ENCODE data around the gene AATF.
A peak's percentile ranks its signal among the peaks of the same experiment; 100 is the strongest.

The AATF gene, protein sequence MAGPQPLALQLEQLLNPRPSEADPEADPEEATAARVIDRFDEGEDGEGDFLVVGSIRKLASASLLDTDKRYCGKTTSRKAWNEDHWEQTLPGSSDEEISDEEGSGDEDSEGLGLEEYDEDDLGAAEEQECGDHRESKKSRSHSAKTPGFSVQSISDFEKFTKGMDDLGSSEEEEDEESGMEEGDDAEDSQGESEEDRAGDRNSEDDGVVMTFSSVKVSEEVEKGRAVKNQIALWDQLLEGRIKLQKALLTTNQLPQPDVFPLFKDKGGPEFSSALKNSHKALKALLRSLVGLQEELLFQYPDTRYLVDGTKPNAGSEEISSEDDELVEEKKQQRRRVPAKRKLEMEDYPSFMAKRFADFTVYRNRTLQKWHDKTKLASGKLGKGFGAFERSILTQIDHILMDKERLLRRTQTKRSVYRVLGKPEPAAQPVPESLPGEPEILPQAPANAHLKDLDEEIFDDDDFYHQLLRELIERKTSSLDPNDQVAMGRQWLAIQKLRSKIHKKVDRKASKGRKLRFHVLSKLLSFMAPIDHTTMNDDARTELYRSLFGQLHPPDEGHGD

DNA sequence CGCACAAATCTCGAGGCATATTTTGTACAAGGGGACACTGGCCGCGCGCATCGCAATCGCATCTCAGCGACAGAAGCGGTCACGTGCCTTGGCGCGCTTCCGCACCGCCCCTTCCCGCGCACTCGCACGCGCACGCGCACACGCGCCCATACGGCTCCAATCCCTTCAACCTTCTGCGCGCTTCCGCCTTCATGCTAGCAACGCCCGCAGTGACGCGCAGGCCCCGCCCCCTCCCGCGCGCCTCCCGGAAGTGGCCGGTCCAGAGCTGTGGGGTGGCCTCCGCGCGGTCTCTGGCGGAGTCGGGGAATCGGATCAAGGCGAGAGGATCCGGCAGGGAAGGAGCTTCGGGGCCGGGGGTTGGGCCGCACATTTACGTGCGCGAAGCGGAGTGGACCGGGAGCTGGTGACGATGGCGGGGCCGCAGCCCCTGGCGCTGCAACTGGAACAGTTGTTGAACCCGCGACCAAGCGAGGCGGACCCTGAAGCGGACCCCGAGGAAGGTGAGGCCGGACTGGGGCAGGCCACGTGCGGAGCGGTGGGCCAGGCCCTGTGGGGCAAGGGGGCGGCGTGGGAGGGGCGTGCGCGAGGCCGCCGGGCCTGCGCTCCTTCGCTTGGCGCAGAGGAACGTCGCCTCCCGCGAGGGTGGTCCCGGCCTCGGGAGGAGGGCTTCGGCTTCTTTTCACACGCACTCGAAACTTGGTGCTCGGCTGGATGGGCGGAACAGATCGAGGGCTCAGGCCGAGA is at the start of gene AATF:
AATF (plus strand) TSS at position 238 of the 744 bp plus-strand sequence; CDS start at position 410, 172 bp downstream.
- peak; percentile 79 to 95 for DNase-seq (ENCODE audit: extremely low read depth in 1 of 2, low read depth in 1 of 2)

GRCh38 chr17:36899250-36900159 is 49.2 kb upstream of the AATF start:
- DNase-seq (ENCODE audit: extremely low read depth in 1 of 2, low read depth in 1 of 2): no peak

DNA sequence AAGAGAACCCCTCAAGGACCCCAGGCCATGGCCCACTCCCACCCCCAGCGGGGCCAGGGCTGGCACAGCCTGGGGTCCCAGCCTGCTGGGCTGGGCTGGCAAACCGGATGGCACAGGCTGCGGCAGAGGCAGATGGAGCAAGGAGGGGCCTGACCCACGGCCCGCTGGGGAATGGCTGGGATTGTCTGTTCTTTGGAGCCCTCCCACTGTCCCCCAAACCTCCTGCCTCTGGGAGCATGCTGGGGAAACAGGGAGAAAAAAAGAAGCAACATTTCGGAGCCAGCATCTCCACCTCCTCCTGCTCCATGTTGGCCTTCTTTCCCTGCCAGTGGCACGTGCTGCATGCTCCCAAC is 48.6 kb upstream of the AATF start:
- DNase-seq (ENCODE audit: extremely low read depth in 1 of 2, low read depth in 1 of 2): no peak

DNA sequence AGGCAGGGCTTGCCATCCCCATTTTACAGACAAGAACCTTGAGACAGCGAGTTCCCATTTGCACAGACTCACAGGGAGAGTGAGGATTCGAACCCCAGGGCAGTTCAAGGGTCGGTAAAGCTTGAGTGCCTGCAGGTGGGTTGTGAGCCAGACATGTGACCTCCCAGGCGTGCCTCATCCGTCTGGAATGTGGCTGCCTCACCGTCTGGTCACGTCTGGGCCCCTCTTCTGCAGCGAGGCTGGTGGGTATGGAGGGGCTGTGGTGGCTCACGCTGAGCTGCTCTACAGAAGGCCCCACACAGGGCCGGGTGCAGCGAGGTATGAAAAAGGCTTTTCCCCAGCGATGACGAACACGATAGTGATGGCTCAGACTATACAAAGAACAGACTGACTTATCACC is 47.2 kb upstream of the AATF start:
- DNase-seq (ENCODE audit: extremely low read depth in 1 of 2, low read depth in 1 of 2): no peak

GRCh38 chr17:36907407-36907806 is 41.3 kb upstream of the AATF start:
- no peak for DNase-seq (ENCODE audit: extremely low read depth in 1 of 2, low read depth in 1 of 2)

- no peak for DNase-seq (ENCODE audit: extremely low read depth in 1 of 2, low read depth in 1 of 2)
Observed at GRCh38 chr17:36910513-36910912, 38.2 kb upstream of the AATF start.

DNA sequence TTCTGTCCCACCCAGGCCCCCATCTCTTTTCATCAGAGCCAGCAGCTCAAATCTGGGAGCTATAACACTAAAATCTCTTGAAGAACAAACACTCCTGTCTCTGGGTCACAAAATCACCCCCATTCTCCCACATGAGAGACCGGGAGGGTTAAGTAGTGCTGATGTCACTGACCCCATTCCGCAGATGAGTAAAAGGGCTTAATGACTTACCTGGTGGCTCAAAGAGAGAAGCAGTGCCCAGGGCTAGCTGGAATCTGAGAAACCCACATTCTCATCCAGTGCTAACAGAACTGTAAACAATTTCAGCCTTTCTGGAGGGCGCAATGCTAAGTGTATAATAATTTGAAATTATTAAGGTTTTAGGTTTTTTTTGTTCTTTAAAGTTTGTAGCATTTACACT is 37.8 kb upstream of the AATF start:
- DNase-seq (ENCODE audit: extremely low read depth in 1 of 2, low read depth in 1 of 2): no peak

- DNase-seq (ENCODE audit: extremely low read depth in 1 of 2, low read depth in 1 of 2): no peak
Observed at GRCh38 chr17:36913132-36913531, 35.6 kb upstream of the AATF start.

GRCh38 chr17:36918211-36918691 is 30.5 kb upstream of the AATF start:
- DNase-seq (ENCODE audit: extremely low read depth in 1 of 2, low read depth in 1 of 2): no peak

DNA sequence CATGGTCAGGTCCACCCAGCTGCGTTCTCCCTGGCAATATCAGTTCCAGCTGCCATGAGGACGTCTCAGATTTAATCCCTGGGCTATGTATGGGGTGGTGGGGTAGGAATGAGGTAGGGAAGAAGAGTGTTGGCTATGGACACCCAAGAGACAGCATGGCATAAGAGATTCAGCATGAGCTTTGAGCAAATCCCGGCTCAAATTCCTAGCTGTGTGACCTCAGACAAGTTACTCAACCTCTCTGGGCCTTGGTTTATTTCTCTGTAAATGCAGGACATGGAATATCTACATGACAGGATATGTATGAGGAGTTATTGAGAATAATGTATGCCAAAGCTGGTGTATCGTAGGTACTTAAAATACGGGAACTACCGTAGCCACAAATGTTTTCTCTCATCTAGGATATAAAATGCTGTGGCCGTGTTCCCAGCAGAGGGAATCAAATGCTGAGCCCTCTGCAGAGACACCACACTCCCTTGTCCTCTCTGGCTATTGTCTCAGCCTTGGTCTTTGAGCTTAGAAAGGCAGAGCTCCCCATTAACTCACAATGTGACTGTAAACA is 29.3 kb upstream of the AATF start:
- DNase-seq (ENCODE audit: extremely low read depth in 1 of 2, low read depth in 1 of 2): no peak

DNA sequence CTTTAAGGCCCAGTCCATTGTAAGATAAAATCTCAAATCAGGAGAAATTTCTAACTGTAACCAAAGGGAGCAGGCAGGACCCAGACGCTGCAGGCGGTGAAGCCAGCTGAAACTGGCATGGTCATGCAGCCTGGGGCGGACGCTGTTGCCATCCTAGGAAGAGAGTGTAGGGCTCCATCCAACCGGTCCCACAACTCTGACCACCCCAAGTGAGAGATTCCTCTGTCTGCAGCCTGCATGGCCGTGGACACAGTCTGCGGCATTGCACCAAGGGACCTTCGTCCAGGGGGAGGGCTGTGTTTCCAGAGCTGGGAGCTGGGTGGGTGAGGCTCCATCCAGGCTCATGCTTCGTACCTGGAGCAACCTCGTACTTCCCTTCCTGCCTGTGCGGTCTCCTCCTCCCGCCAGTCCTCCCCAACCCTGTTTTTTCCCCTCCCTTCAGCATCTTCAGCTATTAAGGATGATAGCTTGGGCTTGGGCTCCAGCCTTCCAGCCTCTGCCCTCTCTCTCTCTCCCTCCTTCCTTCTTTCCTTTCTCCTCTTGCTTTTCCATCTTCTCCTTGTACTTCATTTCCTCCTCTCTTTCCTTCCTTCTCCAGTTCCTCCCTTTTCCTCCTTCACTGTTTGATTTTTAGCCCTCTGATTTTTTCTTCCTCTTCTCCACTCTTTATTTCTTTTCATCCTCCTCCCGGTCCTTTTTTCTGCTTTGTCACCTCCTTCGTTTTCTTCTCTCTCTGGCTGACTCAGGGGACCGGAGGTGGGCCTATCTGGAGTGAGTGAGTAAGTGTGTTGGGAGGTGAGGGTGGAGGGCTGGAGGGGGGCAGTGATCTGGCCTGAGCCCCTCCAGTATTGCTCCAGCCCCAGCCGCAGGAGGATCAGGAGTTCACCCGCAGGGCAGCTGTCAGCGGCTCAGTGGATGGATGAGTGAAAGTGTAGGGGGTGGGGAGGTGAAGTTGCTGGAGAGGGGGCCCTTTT is 28.4 kb upstream of the AATF start:
- no peak for DNase-seq (ENCODE audit: extremely low read depth in 1 of 2, low read depth in 1 of 2)

DNA sequence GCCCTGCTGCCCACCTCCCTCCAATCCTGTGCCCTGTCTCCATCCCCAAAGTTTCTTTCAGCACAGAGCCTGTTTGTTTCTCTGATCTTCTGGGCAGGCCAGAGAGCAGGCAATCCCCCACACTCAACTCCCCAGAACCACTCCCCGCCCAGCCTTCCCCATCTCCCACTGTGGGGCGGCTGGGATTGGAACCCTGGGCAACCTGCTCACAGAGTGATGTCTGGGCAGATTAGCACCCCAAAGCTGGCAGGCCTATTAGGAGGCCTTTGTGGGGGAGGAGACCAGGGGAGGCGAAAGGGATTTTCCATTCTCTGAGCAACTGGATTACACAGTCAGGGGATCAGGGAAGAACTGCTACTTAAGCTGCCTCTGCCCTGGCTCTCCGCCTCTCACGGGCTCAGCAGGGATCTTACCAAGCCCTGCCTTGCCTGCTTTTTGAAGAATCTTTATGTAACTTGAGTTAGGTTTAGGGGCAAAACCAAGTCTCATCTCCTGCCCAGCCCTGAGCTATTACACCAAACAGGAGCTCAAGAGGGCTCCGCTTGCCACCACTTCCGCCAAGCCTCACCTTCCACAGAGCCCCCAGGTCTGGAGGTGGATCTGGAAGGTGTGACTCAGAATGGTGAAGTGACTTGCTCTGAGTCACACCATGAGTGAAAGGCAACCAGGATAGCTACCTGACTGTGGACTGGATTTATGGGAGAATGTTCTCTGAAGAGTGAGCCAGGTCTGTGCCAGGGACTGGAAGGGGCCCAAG is 27.5 kb upstream of the AATF start:
- DNase-seq (ENCODE audit: extremely low read depth in 1 of 2, low read depth in 1 of 2): no peak

- no peak for DNase-seq (ENCODE audit: extremely low read depth in 1 of 2, low read depth in 1 of 2)
Observed at GRCh38 chr17:36922175-36922574, 26.6 kb upstream of the AATF start.

DNA sequence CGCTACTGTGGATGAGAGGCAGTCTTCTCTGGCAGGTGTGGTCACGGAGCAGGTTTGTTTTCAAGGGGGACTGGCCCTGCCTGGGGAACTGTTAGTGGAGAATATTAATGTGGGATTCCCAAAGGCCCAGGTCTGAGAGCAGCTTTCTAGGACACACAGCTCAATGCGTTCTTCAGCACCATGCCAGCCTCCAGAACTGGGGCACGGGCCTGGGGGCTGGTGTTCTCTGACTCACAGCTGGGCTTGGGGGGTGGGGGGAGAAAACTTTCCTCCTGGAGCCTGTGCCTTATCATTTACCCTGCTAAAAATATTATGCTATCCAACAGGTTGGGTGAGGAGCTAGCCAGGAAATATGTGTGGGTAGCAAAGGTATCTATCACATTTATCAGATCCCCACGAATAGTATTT is 24.9 kb upstream of the AATF start:
- no peak for DNase-seq (ENCODE audit: extremely low read depth in 1 of 2, low read depth in 1 of 2)

- no peak for DNase-seq (ENCODE audit: extremely low read depth in 1 of 2, low read depth in 1 of 2)
Observed at GRCh38 chr17:36926226-36926625, 22.5 kb upstream of the AATF start.

GRCh38 chr17:36926701-36927100 is 22.1 kb upstream of the AATF start:
- no peak for DNase-seq (ENCODE audit: extremely low read depth in 1 of 2, low read depth in 1 of 2)

GRCh38 chr17:36928471-36929345 is 20.0 kb upstream of the AATF start:
- DNase-seq (ENCODE audit: extremely low read depth in 1 of 2, low read depth in 1 of 2): no peak

Measured in activated CD8-positive, alpha-beta memory T cell treated with anti-CD3 and anti-CD28 coated beads for 1 hour (primary cell).